ENCODE results near the gene MARS1. TPM values are rescaled to one million over a fixed set of nuclear protein-coding genes. Genes with fewer than 3 reads are reported as not detected.
A peak's percentile ranks its signal among the peaks of the same experiment; 100 is the strongest.

MARS1 gene
- total RNA-seq, 2 donors from 2014 or later, result 575 to 653 TPM

DNA sequence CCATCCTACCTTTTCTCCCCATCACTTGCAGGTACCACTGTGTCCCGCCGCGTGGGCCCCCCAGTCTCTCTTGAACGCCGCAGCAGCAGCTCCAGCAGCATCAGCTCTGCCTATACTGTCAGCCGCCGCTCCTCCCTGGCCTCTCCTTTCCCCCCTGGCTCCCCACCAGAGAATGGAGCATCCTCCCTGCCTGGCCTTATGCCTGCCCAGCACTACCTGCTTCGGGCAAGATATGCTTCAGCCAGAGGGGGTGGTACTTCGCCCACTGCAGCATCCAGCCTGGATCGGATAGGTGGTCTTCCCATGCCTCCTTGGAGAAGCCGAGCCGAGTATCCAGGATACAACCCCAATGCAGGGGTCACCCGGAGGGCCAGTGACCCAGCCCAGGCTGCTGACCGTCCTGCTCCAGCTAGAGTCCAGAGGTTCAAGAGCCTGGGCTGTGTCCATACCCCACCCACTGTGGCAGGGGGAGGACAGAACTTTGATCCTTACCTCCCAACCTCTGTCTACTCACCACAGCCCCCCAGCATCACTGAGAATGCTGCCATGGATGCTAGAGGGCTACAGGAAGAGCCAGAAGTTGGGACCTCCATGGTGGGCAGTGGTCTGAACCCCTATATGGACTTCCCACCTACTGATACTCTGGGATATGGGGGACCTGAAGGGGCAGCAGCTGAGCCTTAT, 17.4 kb upstream of the MARS1 start:
- ATAC-seq (replicated peaks in 1 of 2), result no peak
- no peak overlapping the region for H3K4me3 Mint-ChIP-seq
- DNase-seq, result no peak
- H3K27ac Mint-ChIP-seq, result no peak overlapping the region
- no peaks in the 10 kb centered on the region for H3K27me3 Mint-ChIP-seq (ENCODE audit: low read depth)
- no peaks in the 10 kb centered on the region for H3K9me3 Mint-ChIP-seq
- H3K4me1 Mint-ChIP-seq (ENCODE audit: low read depth), result peaks cover 32% of the 10 kb centered on the region
- peaks cover 7 to 19% of the 10 kb centered on the region in 2 donors for H3K36me3 Mint-ChIP-seq (ENCODE audit: insufficient read depth in 2 of 2)

DNA sequence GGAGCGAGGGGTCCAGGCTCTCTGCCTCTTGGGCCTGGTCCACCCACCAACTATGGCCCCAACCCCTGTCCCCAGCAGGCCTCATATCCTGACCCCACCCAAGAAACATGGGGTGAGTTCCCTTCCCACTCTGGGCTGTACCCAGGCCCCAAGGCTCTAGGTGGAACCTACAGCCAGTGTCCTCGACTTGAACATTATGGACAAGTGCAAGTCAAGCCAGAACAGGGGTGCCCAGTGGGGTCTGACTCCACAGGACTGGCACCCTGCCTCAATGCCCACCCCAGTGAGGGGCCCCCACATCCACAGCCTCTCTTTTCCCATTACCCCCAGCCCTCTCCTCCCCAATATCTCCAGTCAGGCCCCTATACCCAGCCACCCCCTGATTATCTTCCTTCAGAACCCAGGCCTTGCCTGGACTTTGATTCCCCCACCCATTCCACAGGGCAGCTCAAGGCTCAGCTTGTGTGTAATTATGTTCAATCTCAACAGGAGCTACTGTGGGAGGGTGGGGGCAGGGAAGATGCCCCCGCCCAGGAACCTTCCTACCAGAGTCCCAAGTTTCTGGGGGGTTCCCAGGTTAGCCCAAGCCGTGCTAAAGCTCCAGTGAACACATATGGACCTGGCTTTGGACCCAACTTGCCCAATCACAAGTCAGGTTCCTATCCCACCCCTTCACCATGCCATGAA, 16.8 kb upstream of the MARS1 start:
- Mint-ChIP-seq H3K4me1 (ENCODE audit: low read depth) (peaks cover 27% of the 10 kb centered on the region), H3K36me3 (ENCODE audit: insufficient read depth in 2 of 2) (peaks cover 7 to 19% of the 10 kb centered on the region in 2 donors), H3K9me3 (no peaks in the 10 kb centered on the region), H3K4me3 (no peak overlapping the region), H3K27ac (no peak overlapping the region), H3K27me3 (ENCODE audit: low read depth) (no peaks in the 10 kb centered on the region)
- ATAC-seq (replicated peaks in 1 of 2) (no peak), DNase-seq (no peak)

DNA sequence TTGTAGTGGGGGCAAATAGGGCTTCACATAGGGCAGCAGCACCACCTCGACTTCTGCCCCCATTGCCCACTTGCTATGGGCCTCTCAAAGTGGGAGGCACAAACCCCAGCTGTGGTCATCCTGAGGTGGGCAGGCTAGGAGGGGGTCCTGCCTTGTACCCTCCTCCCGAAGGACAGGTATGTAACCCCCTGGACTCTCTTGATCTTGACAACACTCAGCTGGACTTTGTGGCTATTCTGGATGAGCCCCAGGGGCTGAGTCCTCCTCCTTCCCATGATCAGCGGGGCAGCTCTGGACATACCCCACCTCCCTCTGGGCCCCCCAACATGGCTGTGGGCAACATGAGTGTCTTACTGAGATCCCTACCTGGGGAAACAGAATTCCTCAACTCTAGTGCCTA, 16.2 kb upstream of the MARS1 start:
- Mint-ChIP-seq H3K27me3 (ENCODE audit: low read depth) (no peaks in the 10 kb centered on the region), H3K36me3 (ENCODE audit: insufficient read depth in 2 of 2) (peaks cover 10 to 24% of the 10 kb centered on the region in 2 donors), H3K9me3 (no peaks in the 10 kb centered on the region), H3K27ac (peak overlapping the region; percentile 47), H3K4me1 (ENCODE audit: low read depth) (peaks cover 32% of the 10 kb centered on the region), H3K4me3 (no peak overlapping the region)
- ATAC-seq (replicated peaks in 1 of 2) (no peak), DNase-seq (no peak)

DNA sequence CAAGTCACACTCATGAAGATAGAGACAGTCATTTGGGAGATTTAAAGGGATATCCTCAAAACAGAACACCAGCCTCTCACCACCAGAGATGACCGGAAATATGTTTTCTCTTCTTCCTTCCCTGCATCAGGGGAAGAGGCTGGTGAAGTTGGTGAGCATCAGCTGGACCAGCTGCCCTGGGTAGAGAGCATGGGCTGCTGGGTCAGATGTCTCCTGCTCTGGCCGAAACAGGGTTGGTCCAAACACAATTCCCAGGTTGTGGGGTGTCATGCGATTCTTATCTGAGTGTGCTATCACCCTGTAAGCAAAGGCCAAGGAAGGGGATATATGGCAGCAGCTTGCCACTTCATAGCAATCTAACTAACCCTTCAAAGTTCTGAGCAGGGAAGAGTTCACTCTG, 15.5 kb upstream of the MARS1 start:
- Mint-ChIP-seq H3K27ac (peak overlapping the region; percentile 47), H3K36me3 (ENCODE audit: insufficient read depth in 2 of 2) (peaks cover 13 to 31% of the 10 kb centered on the region in 2 donors)

DNA sequence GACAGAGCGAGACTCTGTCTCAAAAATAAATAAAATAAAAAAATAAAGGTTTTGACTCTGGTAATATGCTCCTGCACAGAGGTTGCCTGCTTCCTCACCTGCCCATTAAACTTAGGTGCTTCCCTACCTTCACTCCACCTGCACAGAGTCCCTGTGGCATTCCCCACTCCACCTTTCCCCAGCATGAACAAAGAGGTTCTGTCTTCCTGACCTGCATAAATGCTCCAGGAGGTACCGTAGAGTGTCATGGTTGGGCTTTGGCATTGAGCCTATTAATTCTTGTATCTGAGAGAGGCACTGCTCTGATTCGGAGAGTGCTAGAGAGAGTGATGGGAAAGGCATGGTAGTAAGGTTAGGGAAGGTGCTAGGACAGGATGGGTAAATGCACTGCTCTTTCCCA, 14.5 kb upstream of the MARS1 start:
- DNase-seq, result no peak
- Mint-ChIP-seq H3K9me3 (no peaks in the 10 kb centered on the region), H3K27ac (no peak overlapping the region)

More for the DNA sequence above, 15.5 kb upstream of the MARS1 start:
- Mint-ChIP-seq H3K4me3 (no peak overlapping the region), H3K4me1 (ENCODE audit: low read depth) (peaks cover 35% of the 10 kb centered on the region), H3K9me3 (no peaks in the 10 kb centered on the region), H3K27me3 (ENCODE audit: low read depth) (no peaks in the 10 kb centered on the region)
- no peak for ATAC-seq (replicated peaks in 1 of 2)
- DNase-seq, result no peak

DNA sequence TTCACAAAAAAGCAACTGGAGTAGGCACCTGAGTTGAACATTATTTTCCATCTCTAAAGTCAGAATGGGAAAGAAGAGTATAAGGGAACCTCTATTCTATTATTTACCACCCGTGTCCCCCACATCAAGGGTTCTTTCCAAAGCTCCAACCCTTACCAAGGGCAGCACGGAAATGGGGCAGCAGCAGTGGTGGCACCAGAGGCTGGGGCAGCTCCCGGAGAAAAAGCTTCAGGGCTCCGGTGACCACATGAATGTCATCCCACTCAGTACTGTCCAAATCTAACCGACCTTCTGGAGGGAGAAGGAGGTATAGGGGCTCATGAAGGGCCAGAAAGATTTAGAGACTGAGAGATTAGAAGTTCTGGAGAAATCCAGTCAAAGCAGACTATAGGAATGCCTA, 14.0 kb upstream of the MARS1 start:
- H3K27ac Mint-ChIP-seq, result peak overlapping the region; percentile 26
- no peaks in the 10 kb centered on the region for H3K9me3 Mint-ChIP-seq
- H3K4me1 Mint-ChIP-seq (ENCODE audit: low read depth), result peaks cover 48% of the 10 kb centered on the region
- peaks cover 17 to 36% of the 10 kb centered on the region in 2 donors for H3K36me3 Mint-ChIP-seq (ENCODE audit: insufficient read depth in 2 of 2)
- ATAC-seq (replicated peaks in 1 of 2) (no peak), DNase-seq (no peak)
- H3K4me3 Mint-ChIP-seq, result peak overlapping the region; percentile 55 to 71
- H3K27me3 Mint-ChIP-seq (ENCODE audit: low read depth), result no peaks in the 10 kb centered on the region

More for the DNA sequence above, 14.5 kb upstream of the MARS1 start:
- Mint-ChIP-seq H3K27me3 (ENCODE audit: low read depth) (no peaks in the 10 kb centered on the region), H3K4me3 (no peak overlapping the region), H3K36me3 (ENCODE audit: insufficient read depth in 2 of 2) (peaks cover 16 to 35% of the 10 kb centered on the region in 2 donors), H3K4me1 (ENCODE audit: low read depth) (peaks cover 43% of the 10 kb centered on the region)
- ATAC-seq (replicated peaks in 1 of 2), result no peak

DNA sequence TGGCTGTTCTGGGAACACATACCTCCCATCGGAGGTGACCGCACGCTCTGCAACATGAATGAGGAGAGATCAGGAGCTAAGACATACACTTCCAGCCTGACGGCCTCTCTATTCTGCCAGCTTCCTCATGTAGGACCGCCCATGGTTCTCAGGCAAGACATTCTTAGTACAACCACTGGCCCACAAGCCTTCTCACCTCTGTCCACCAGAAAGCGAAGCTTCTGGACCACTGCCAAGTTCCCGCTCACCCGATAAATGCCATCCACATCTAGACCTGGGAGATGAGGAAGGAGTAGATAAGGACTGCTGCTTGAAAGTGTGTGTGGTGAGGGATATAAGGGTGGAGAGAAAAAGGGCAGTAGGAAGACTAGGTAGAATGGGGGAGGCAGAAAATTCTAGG, 13.4 kb upstream of the MARS1 start:
- ATAC-seq (replicated peaks in 1 of 2) (no peak), DNase-seq (no peak)
- Mint-ChIP-seq H3K9me3 (no peaks in the 10 kb centered on the region), H3K4me1 (ENCODE audit: low read depth) (peaks cover 54% of the 10 kb centered on the region), H3K4me3 (peak overlapping the region; percentile 55 to 71), H3K27ac (peak overlapping the region; percentile 68), H3K27me3 (ENCODE audit: low read depth) (no peaks in the 10 kb centered on the region), H3K36me3 (ENCODE audit: insufficient read depth in 2 of 2) (peaks cover 17 to 36% of the 10 kb centered on the region in 2 donors)

DNA sequence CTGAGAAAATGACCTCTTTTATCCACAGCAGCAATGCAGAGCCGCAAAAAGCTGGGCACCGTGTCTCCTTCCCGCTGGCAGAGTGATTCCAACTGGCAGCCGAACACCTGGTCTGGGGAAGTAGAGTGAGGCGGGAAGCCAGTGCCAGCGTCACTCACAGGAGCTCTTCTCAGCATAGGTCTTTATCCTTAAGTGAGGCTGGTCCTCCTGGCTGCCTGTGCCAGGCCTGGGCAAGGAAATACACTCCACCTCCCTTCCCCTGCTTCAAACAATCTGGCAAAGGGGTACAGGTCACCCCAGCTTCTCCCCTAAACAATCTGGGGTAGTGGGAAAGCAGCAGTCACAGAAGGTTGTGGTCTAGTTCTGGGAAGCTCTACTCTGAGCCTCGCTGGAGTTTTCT, 13.0 kb upstream of the MARS1 start:
- H3K27me3 Mint-ChIP-seq (ENCODE audit: low read depth), result no peaks in the 10 kb centered on the region
- ATAC-seq (replicated peaks in 1 of 2), result no peak
- H3K36me3 Mint-ChIP-seq (ENCODE audit: insufficient read depth in 2 of 2), result peaks cover 17 to 36% of the 10 kb centered on the region in 2 donors
- peak overlapping the region; percentile 68 for H3K27ac Mint-ChIP-seq
- DNase-seq, result no peak
- H3K9me3 Mint-ChIP-seq, result no peaks in the 10 kb centered on the region
- peak overlapping the region; percentile 55 to 71 for H3K4me3 Mint-ChIP-seq
- peaks cover 58% of the 10 kb centered on the region for H3K4me1 Mint-ChIP-seq (ENCODE audit: low read depth)

DNA sequence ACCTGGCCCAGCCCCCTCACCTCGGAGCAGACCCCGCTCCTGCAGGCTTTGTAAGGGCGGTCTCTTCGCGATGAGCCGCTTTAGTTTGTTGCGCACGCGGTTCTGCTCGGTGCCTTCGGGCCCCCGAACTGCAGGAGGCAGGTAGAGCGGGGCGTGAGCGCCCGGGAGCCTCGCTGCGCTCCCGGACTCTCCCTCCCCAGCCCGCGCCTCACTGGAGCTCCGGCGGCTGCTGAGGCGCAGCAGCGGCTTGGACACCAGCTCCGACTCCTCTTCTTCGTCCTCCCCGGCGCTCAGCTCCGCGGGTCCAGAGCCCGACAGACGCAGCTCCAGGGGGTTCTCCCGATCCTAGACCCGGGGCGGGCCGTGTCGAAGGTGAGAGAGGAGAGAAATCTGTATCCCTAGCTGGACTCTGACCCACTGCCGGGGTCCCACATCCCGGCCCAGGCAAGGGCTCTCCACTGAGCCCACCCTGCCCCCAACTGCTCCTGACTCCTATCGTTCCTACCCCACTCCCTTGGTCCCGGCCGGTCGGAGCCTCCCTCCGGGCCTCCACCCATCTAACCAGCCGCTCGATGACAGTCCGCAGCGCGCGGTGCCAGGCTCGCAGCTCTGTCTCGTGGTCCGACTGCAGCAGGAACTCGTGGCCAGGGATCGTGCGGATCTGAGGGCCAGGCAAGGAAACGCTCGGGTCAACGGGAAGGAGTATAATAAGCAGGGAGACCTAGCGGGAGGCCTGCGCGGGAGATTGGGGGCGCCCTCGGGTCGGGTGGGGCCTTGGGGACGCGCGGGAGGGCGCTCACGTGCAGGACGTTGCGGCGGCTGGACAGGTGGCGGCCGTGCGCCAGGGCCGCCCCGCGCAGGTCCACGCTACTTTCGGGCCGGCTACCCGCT, 12.4 kb upstream of the MARS1 start:
- no peak for ATAC-seq (replicated peaks in 1 of 2)
- Mint-ChIP-seq H3K27ac (no peak overlapping the region), H3K4me3 (peak overlapping the region; percentile 97 to 98), H3K27me3 (ENCODE audit: low read depth) (no peaks in the 10 kb centered on the region), H3K36me3 (ENCODE audit: insufficient read depth in 2 of 2) (peaks cover 17 to 36% of the 10 kb centered on the region in 2 donors), H3K9me3 (no peaks in the 10 kb centered on the region), H3K4me1 (ENCODE audit: low read depth) (peaks cover 65% of the 10 kb centered on the region)
- DNase-seq, result no peak

DNA sequence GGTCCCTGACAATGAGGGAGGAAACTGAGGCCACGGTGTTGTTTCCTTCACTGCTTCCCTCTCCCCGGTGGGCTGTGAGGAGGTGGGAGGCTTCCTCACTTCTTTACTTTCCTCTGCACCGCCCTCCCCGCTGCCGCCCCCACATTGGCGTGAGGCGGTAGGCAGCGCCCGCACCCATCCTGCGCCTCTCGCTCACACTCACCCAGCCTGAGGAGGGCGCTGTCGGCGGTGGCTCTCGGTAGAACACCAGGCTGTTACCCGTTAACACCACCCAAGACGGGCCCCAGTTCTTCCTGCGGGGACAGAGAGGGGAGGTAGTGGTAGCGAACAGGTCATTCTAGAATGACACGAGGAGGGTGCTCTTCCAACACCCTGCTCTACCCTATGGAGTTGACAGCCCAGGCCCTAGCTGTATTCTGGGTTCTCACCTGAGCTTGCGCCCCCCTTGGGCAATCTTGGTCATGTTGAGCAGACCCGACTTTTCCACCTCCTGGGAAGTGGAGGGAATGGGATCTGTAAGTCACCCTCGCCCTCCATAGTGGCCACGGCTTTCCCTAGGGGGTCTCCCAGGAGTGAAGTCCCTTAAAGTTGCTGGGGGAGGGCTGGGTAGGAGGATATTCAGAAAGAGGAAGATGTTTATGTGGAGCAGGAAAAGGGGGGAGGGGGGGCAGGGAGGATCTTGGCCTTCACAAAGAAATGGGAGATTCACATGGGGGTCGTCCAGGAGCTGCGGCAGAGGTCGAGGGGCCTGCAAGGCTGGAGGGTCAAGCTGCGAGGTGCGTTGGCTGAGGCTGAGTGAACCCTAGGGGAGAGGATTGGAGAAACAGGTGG, 11.5 kb upstream of the MARS1 start:
- Mint-ChIP-seq H3K4me3 (peak overlapping the region; percentile 97 to 98), H3K27ac (peak overlapping the region; percentile 95), H3K9me3 (no peaks in the 10 kb centered on the region), H3K4me1 (ENCODE audit: low read depth) (peaks cover 73% of the 10 kb centered on the region), H3K27me3 (ENCODE audit: low read depth) (no peaks in the 10 kb centered on the region), H3K36me3 (ENCODE audit: insufficient read depth in 2 of 2) (peaks cover 17 to 34% of the 10 kb centered on the region in 2 donors)
- DNase-seq (peak; percentile 87 to 91), ATAC-seq (replicated peaks in 1 of 2) (peak; percentile 62 to 74)

DNA sequence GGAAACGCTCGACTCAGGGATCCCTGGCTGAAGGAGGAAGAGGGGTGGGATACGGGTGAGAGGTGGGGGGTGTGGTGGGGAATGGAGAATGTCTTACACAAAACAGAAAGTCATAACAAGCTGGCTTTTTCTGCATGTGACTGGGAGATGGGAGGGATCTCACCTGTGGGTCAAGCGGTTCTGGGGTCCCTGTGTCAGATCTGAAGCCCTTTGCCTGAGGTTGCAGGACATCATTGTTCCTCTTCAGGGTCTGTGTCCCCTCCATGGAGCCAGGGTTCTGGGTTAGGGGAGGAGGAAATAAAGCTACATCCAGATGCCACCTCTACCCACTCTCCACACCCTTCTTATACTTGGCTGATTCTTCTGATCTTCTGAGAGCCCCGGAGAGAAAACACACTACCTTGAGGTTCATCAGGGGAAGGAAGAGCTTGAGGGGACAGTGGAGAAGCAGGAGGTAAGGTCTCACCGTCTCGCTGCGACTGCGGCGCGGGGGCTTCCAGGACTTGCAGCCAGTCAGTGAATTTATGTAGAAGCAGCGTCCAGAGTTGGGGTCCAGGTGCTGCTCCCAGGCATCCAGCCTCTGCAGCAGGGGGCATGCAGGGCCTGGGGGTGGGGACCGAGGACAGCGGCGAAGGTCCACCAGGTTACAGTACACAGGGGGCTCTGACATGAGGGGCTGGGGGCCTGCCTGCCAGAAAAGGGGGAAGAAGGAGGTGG, 10.7 kb upstream of the MARS1 start:
- H3K9me3 Mint-ChIP-seq, result no peaks in the 10 kb centered on the region
- H3K4me3 Mint-ChIP-seq, result peak overlapping the region; percentile 97 to 98
- ATAC-seq (replicated peaks in 1 of 2) (no peak), DNase-seq (no peak)
- no peaks in the 10 kb centered on the region for H3K27me3 Mint-ChIP-seq (ENCODE audit: low read depth)
- peaks cover 20 to 33% of the 10 kb centered on the region in 2 donors for H3K36me3 Mint-ChIP-seq (ENCODE audit: insufficient read depth in 2 of 2)
- H3K4me1 Mint-ChIP-seq (ENCODE audit: low read depth), result peaks cover 79% of the 10 kb centered on the region
- peak overlapping the region; percentile 95 for H3K27ac Mint-ChIP-seq

Data from activated T-cell treated with anti-CD3 and anti-CD28 coated beads, Interleukin-2, amount 50 U/mL, for 72 hours (primary cell).